Psoas muscle (tissue), 8 donors: Measurements from ENCODE around the gene CHEK2. TPM values are rescaled to one million over a fixed set of nuclear protein-coding genes. Genes with fewer than 3 reads are reported as not detected.

Experiments used
- ATAC-seq, 4 donors: fragments of 200-7000 bp; cut with Tn5 transposase; one replicate each; pipeline ENCODE4 v1.9.1; 2020; ENCODE audit warnings: moderate library complexity in 3 of 4, mild to moderate bottlenecking in 2 of 4
- DNase-seq, 2 donors: peaks; one replicate each; pipeline ENCODE4 v3.0.0-alpha.2; 2020
- H3K27ac ChIP-seq: fragments of 200-600 bp; one replicate; pipeline ENCODE4 v1.8.0; 2022
- H3K27me3 ChIP-seq, 3 donors: fragments of 200-600 bp in 1 of 3; one replicate each; pipeline versions ENCODE4 v1.6.1 to v1.8.0; 2013 to 2022; ENCODE audit warnings: low read length in 2 of 3, mild to moderate bottlenecking in 2 of 3, moderate library complexity in 1 of 3; ENCODE audit not compliant: insufficient read depth in 3 of 3
- H3K36me3 ChIP-seq, 2 donors: fragments of 200-600 bp in 1 of 2; one replicate each; pipeline versions ENCODE4 v1.6.1 to v1.8.0; 2013 to 2022; ENCODE audit warnings: low read depth in 1 of 2, mild to moderate bottlenecking in 1 of 2, moderate library complexity in 1 of 2; ENCODE audit not compliant: insufficient read depth in 1 of 2
- H3K4me1 ChIP-seq: fragments of 200-600 bp; one replicate; pipeline ENCODE4 v1.8.0; 2022
- H3K4me3 ChIP-seq: fragments of 200-600 bp; one replicate; pipeline ENCODE4 v1.8.0; 2022; ENCODE audit warnings: mild to moderate bottlenecking
- H3K9me3 ChIP-seq: fragments of 200-600 bp; one replicate; pipeline ENCODE4 v1.8.0; 2022
- CTCF ChIP-seq: fragments of 200-600 bp; IDR thresholded peaks from one replicate; pipeline ENCODE4 v1.8.0; 2022; ENCODE audit warnings: antibody characterized with exemption
- WGBS, 3 donors: extraction: QIAGEN DNeasy Blood & Tissue Kit; methylation state at CpG; one replicate each; pipeline versions ENCODE4 v1.1.6 to v1.1.7; 2013; 5-methylcytosine and 5-hydroxymethylcytosine counted together
- intact Hi-C, 2 donors: fragments of 100-400 bp; cut with DNase I; formaldehyde crosslinking; loops; one replicate each; pipeline versions ENCODE4 v1.11.0 to v1.14.2; 2022
- polyA plus RNA-seq, 3 donors: library from polyadenylated mRNA; stranded (reverse); fragments of 200-250 nt; gene quantifications; one replicate each; pipeline ENCODE4 v1.2.3, GENCODE V29; 2013
- total RNA-seq, 4 donors: library from RNA; stranded (reverse); fragmentation: NEBNext Ultra II Directional in 2 of 4; extraction: Animal tissue kit (Norgen Biotek cat#: 25700) in 2 of 4; gene quantifications; one replicate each; pipeline versions ENCODE4 v1.2.1 to v1.2.4, GENCODE V29; 2021 to 2023
- donor health status: healthy with polysubstance abuse.
- donor health status: DM: no; HTN: no; CAD: no; lungs with moderate emphysema.
- donor health status: Bipolar disorder and iron deficiency.
- donor health status: healthy.
- donor health status: DM: yes; HTN: yes; CAD: no.
- donor health status: DM: no; HTN: no; CAD: no.
- donor health status: DM: no; HTN: no; CAD: no.
- donor health status: DM: yes; HTN: yes; CAD: no.

The CHEK2 gene
- total and polyA plus RNA-seq, 7 donors, result 1.2 to 14.8 (median 2.3) TPM

GRCh38 chr22:28650463-28650862 lies 91.2 kb downstream of the CHEK2 start:
- intact Hi-C loops, result no loop called here
- H3K27me3 ChIP-seq, result no peaks in the 10 kb centered on the region
- ATAC-seq (no peak), DNase-seq (no peak)
- TF ChIP-seq CTCF, result no peak
- no peaks in the 10 kb centered on the region for H3K9me3 ChIP-seq
- no peak overlapping the region for H3K4me3 ChIP-seq
- H3K27ac ChIP-seq, result no peak overlapping the region
- no peaks in the 10 kb centered on the region for H3K36me3 ChIP-seq
- H3K4me1 ChIP-seq, result no peaks in the 10 kb centered on the region

DNA sequence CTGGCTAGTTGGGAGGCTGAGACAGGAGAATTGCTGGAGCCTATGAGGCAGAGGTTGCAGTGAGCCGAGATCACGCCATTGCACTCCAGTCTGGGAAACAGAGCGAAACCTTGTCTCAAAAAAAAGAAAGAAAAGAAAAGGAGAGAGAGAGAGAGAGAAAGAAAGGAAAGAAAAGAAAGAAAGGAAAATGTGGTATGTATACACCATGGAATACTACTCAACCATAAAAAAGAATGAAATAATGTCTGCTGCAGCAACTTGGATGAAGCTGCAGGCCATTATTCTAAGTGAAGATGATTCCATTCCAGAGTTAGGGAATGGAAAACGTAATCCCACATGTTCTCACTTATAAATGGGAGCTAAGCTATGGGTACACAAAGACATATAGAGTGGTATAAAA lies 92.8 kb downstream of the CHEK2 start:
- DNase-seq (no peak), ATAC-seq (no peak)
- Histone ChIP-seq H3K27ac (no peak overlapping the region), H3K4me3 (no peak overlapping the region), H3K9me3 (no peaks in the 10 kb centered on the region), H3K36me3 (no peaks in the 10 kb centered on the region), H3K27me3 (no peaks in the 10 kb centered on the region), H3K4me1 (no peaks in the 10 kb centered on the region)
- TF ChIP-seq CTCF, result no peak
- WGBS, 3 donors, result 97 to 100% (median 98%) methylated on average over 4 of the region's 4 CpGs
- intact Hi-C loops, result no loop called here

DNA sequence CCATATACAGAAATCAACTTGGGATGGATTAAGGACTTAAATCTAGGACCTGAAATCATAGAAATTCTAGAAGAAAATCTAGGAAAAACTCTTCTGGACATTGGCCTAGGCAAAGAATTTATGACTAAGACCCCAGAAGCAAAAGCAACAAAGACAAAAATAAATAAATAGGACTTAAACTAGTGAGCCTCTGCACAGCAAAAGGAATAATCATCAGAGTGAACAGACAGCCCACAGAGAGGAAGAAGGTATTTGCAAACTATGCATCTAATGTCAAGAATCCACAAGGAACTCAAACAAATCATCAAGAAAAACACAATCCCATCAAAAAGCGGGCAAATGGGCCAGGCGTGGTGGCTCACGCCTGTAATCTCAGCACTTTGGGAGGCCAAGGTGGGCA lies 94.4 kb downstream of the CHEK2 start:
- no peak for DNase-seq
- no peak for TF ChIP-seq CTCF
- H3K9me3 ChIP-seq, result no peaks in the 10 kb centered on the region
- H3K4me3 ChIP-seq, result no peak overlapping the region
- 98 to 99% (median 98%) methylated on average over 3 of the region's 3 CpGs for WGBS, 3 donors
- no peak overlapping the region for H3K27ac ChIP-seq
- intact Hi-C loops, result no loop called here
- no peaks in the 10 kb centered on the region for H3K27me3 ChIP-seq
- H3K36me3 ChIP-seq, result no peaks in the 10 kb centered on the region
- H3K4me1 ChIP-seq, result no peaks in the 10 kb centered on the region
- no peak for ATAC-seq

DNA sequence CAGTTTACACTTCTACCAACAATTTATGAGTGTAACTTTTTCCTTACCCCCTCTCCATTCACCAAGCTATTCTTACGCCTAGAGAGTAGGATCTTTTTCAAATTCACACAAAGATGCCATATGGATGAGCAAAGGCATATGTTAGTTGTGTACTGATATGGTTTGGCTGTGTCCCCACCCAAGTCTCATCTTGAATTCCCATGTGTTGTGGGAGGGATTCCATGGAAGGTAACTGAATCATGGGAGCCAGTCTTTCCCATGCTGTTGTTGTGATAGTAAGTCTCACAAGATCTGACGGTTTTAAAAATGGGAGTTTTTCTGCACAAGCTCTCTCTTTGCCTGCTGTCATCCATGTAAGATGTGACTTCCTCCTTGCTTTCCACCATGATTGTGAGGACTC lies 102.3 kb downstream of the CHEK2 start:
- H3K4me1 ChIP-seq, result no peaks in the 10 kb centered on the region
- no peaks in the 10 kb centered on the region for H3K27me3 ChIP-seq
- no peak overlapping the region for H3K27ac ChIP-seq
- whole genome bisulfite sequencing, 3 donors, result 96 to 98% (median 97%) methylated on average over 2 of the region's 2 CpGs
- H3K9me3 ChIP-seq, result no peaks in the 10 kb centered on the region
- intact Hi-C loops, result loop anchor here in 1 of 2 donors (10.0 kb wide), 1 partner anchor 605 kb away; no protein-coding TSS in a partner anchor
- no peaks in the 10 kb centered on the region for H3K36me3 ChIP-seq
- no peak for DNase-seq
- H3K4me3 ChIP-seq, result no peak overlapping the region
- no peak for TF ChIP-seq CTCF
- no peak for ATAC-seq

Other genes with a start within 250 kb of the CHEK2 start
- gene TTC28, start 62.0 kb downstream of the CHEK2 start, total RNA-seq, result 10 to 100 TPM in 2 of 4 donors, 1 to 10 TPM in 2; 3.5 to 12.1 (median 8.1) TPM
- gene TTC28, start 62.0 kb downstream of the CHEK2 start, polyA plus RNA-seq, result 1 to 10 TPM; 1.2 to 3.1 (median 2.4) TPM
- gene HSCB, start 219 bp upstream of the CHEK2 start, total RNA-seq, result 10 to 100 TPM; 10.3 to 15.7 (median 11.3) TPM
- 10 to 100 TPM; 13.0 to 26.5 (median 24.1) TPM for gene HSCB, start 219 bp upstream of the CHEK2 start, polyA plus RNA-seq
- gene CCDC117, start 30.9 kb upstream of the CHEK2 start, total RNA-seq, result 10 to 100 TPM; 19.9 to 29.4 (median 28.1) TPM
- gene CCDC117, start 30.9 kb upstream of the CHEK2 start, polyA plus RNA-seq, result 10 to 100 TPM in 2 of 3 donors, 1 to 10 TPM in 1; 9.1 to 39.1 (median 14.8) TPM
- gene XBP1, start 58.7 kb upstream of the CHEK2 start, total RNA-seq, result 100 to 1,000 TPM in 2 of 4 donors, 10 to 100 TPM in 2; 38.9 to 151 (median 98.8) TPM
- gene XBP1, start 58.7 kb upstream of the CHEK2 start, polyA plus RNA-seq, result 100 to 1,000 TPM in 2 of 3 donors, 10 to 100 TPM in 1; 82.6 to 173 (median 110) TPM
- 1 to 10 TPM; 4.9 to 8.5 (median 7.4) TPM for gene ZNRF3, start 141.8 kb upstream of the CHEK2 start, total RNA-seq
- 1 to 10 TPM; 2.2 to 4.8 (median 2.4) TPM for gene ZNRF3, start 141.8 kb upstream of the CHEK2 start, polyA plus RNA-seq